Smooth muscle cell (in vitro differentiated cells): Measurements from ENCODE around the gene ELOVL6. TPM values are rescaled to one million over a fixed set of nuclear protein-coding genes. Genes with fewer than 3 reads are reported as not detected.

Experiments used
- DNase-seq: peaks from one replicate; lab custom pipeline; 2025; ENCODE audit not compliant: unreplicated experiment; lab: John Stamatoyannopoulos, UW
- H2AFZ ChIP-seq: fragments of 200-600 bp; sonication (generic); 2 replicates; pipeline ENCODE4 v1.6.0; 2016; ENCODE audit warnings: antibody characterized with exemption, low read depth, mild to moderate bottlenecking
- H3F3A ChIP-seq: fragments of 200-600 bp; sonication (generic); 2 replicates; pipeline ENCODE4 v1.6.0; 2017; ENCODE audit warnings: antibody characterized with exemption, low read depth
- H3K27ac ChIP-seq: fragments of 200-600 bp; sonication (generic); 2 replicates; pipeline ENCODE4 v1.5.1; 2016; ENCODE audit warnings: low read depth, mild to moderate bottlenecking
- H3K27me3 ChIP-seq: fragments of 200-600 bp; sonication (generic); 2 replicates; pipeline ENCODE4 v1.6.1; 2016; ENCODE audit warnings: low read depth, mild to moderate bottlenecking
- H3K36me3 ChIP-seq: fragments of 200-600 bp; sonication (generic); 2 replicates; pipeline ENCODE4 v1.5.1; 2016; ENCODE audit warnings: low read depth
- H3K4me1 ChIP-seq: fragments of 200-600 bp; sonication (generic); 2 replicates; pipeline ENCODE4 v1.5.1; 2016; ENCODE audit warnings: low read depth
- H3K4me2 ChIP-seq: fragments of 200-600 bp; sonication (generic); 2 replicates; pipeline ENCODE4 v1.6.0; 2016; ENCODE audit warnings: mild to moderate bottlenecking
- H3K4me3 ChIP-seq: fragments of 200-600 bp; sonication (generic); 2 replicates; pipeline ENCODE4 v1.5.1; 2016; ENCODE audit warnings: mild to moderate bottlenecking
- H3K79me2 ChIP-seq: fragments of 200-600 bp; sonication (generic); 2 replicates; pipeline ENCODE4 v1.6.0; 2016; ENCODE audit warnings: low read depth, mild to moderate bottlenecking
- H3K9ac ChIP-seq: fragments of 200-600 bp; sonication (generic); 2 replicates; pipeline ENCODE4 v1.6.0; 2016; ENCODE audit warnings: low read depth
- H3K9me3 ChIP-seq: fragments of 200-600 bp; sonication (generic); replicated peaks from 2 replicates; pipeline ENCODE4 v1.5.1; 2016; ENCODE audit warnings: low read depth
- H4K20me1 ChIP-seq: fragments of 200-600 bp; sonication (generic); 2 replicates; pipeline ENCODE4 v1.6.0; 2016; ENCODE audit warnings: low read depth
- WGBS: methylation state at CpG from one replicate; pipeline ENCODE4 v1.1.7; 2016; ENCODE audit warnings: low lambda C conversion rate; 5-methylcytosine and 5-hydroxymethylcytosine counted together
- polyA plus RNA-seq: library from polyadenylated mRNA; unstranded; fragments of >200 nt; fragmentation: Nextera tagmentation; extraction: Ambion mirVana; gene quantifications from 2 replicates; pipeline ENCODE4 v1.2.1, GENCODE V29; 2016
- total RNA-seq: library from RNA; depleted of rRNA; stranded (reverse); fragments of >200 nt; gene quantifications from 2 replicates; pipeline ENCODE4 v1.2.3, GENCODE V29; 2014
- TF ChIP-seq, protein P1 (sequence below): fragments of 200-600 bp; sonication (generic); IDR thresholded peaks from 2 replicates; pipeline ENCODE4 v1.5.1; 2017; ENCODE audit warnings: borderline replicate concordance, mild to moderate bottlenecking, antibody characterized with exemption; ENCODE audit not compliant: insufficient read depth, poor library complexity, severe bottlenecking

Gene ELOVL6
- total and polyA plus RNA-seq, 2 experiments from 2014 or later: 7.8 to 11.6 TPM

DNA sequence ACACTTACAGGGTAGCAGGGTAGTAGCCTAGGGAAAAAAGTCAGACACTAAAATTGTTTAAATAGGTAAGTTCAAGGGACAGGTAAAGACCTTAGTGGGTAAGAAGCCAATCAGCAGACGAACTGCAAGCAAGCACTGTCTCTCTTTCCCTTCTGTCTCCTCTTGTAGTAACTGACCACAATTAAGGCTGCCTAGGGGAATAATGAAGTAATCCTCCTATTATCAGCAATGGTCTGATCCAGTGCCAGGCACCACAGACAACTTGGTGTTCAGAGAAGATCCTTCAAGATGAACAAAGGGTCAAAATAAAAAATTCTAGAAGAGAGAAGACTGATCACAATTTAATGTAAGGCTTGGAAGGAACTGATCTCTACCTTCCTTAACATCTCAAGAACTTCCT, 62.9 kb downstream of the ELOVL6 start:
- no peaks in the 10 kb centered on the region for H3K79me2 ChIP-seq
- H3K27me3 ChIP-seq: no peaks in the 10 kb centered on the region
- H3K27ac ChIP-seq: no peak overlapping the region
- H4K20me1 ChIP-seq: peaks cover 13% of the 10 kb centered on the region
- no peaks in the 10 kb centered on the region for H3K4me1 ChIP-seq
- 69% methylated on average over 1 of the region's 1 CpG for WGBS
- TF ChIP-seq, protein P1, sequence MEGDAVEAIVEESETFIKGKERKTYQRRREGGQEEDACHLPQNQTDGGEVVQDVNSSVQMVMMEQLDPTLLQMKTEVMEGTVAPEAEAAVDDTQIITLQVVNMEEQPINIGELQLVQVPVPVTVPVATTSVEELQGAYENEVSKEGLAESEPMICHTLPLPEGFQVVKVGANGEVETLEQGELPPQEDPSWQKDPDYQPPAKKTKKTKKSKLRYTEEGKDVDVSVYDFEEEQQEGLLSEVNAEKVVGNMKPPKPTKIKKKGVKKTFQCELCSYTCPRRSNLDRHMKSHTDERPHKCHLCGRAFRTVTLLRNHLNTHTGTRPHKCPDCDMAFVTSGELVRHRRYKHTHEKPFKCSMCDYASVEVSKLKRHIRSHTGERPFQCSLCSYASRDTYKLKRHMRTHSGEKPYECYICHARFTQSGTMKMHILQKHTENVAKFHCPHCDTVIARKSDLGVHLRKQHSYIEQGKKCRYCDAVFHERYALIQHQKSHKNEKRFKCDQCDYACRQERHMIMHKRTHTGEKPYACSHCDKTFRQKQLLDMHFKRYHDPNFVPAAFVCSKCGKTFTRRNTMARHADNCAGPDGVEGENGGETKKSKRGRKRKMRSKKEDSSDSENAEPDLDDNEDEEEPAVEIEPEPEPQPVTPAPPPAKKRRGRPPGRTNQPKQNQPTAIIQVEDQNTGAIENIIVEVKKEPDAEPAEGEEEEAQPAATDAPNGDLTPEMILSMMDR: no peak
- DNase-seq: no peak
- H3F3A ChIP-seq: no peaks in the 10 kb centered on the region
- no peak overlapping the region for H2AFZ ChIP-seq
- no peaks in the 10 kb centered on the region for H3K9me3 ChIP-seq
- no peak overlapping the region for H3K4me3 ChIP-seq
- H3K4me2 ChIP-seq: no peak overlapping the region
- H3K36me3 ChIP-seq: no peaks in the 10 kb centered on the region
- H3K9ac ChIP-seq: no peak overlapping the region

DNA sequence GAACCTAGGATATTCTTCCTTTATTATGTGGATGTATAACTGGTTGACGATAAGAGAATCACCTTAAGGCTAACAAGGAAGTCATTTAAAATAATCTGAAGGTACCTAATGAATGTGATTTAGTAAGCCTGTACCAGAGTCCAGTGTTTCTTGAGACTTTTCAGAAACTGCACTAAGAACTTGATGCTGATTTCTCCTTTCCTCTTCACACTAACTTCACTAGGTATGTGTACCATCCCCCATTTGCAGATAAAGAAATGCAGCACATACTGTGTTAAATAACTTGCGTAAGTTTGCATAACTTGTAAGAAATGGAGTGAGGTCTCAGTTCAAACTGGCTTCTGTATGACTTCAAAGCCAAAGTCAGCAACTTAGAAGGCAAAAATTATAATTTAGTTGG, 63.3 kb downstream of the ELOVL6 start:
- TF ChIP-seq, protein P1: no peak
- no peak overlapping the region for H3K9ac ChIP-seq
- WGBS: 96% methylated on average over 2 of the region's 2 CpGs
- no peaks in the 10 kb centered on the region for H3K27me3 ChIP-seq
- no peaks in the 10 kb centered on the region for H3F3A ChIP-seq
- H3K4me3 ChIP-seq: no peak overlapping the region
- no peak for DNase-seq
- no peak overlapping the region for H3K27ac ChIP-seq
- no peak overlapping the region for H2AFZ ChIP-seq
- H3K79me2 ChIP-seq: no peaks in the 10 kb centered on the region
- H3K4me1 ChIP-seq: no peaks in the 10 kb centered on the region
- H3K4me2 ChIP-seq: no peak overlapping the region
- no peaks in the 10 kb centered on the region for H3K36me3 ChIP-seq
- no peaks in the 10 kb centered on the region for H3K9me3 ChIP-seq
- peaks cover 13% of the 10 kb centered on the region for H4K20me1 ChIP-seq

DNA sequence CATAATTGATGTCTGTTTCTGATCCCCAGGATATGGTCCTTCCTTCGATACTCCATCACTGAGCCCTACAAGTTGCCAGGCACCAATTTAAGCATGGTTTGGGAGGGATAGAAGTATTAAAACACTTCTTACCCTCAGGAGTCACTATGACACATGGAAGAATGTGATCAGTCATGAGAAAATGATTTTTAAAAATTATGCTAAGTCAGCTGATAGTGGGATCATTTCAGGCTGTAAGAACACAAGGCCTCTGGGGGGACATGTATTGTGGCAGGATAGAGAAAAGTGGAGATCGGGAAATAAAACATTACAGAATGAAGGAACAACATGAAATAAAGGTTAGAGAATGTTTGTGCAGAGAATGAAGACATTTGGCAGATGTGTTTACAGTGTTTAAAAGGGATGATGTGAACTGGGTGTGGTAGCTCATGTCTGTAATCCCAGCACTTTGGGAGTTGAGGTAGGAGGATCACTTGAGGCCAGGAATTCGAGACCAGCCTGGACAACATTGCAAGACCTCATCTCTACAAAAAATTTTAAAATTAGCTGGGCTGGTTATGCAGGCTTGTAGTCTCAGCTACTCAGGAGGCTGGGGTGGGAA, 64.0 kb downstream of the ELOVL6 start:
- TF ChIP-seq, protein P1: no peak
- Histone ChIP-seq H3F3A (no peaks in the 10 kb centered on the region), H3K4me1 (no peaks in the 10 kb centered on the region), H3K9ac (no peak overlapping the region), H3K79me2 (no peaks in the 10 kb centered on the region), H3K36me3 (no peaks in the 10 kb centered on the region), H3K27ac (no peak overlapping the region), H3K4me3 (no peak overlapping the region), H3K27me3 (no peaks in the 10 kb centered on the region), H2AFZ (no peak overlapping the region), H4K20me1 (peaks cover 11% of the 10 kb centered on the region), H3K9me3 (no peaks in the 10 kb centered on the region), H3K4me2 (no peak overlapping the region)
- DNase-seq: no peak
- WGBS: 96% methylated on average over 3 of the region's 3 CpGs
